Erythroblast (primary cell): ENCODE data around the gene AEBP1.

Experiments used
- DNase-seq, 2 experiments: peaks; one replicate each; lab custom pipeline; 2025; lab: John Stamatoyannopoulos, UW
- GATA1 ChIP-seq: IDR thresholded peaks from 2 replicates; pipeline ENCODE4 v1.6.1; 2011; ENCODE audit warnings: low read depth, mild to moderate bottlenecking, control low read depth, low read length, moderate library complexity
- POLR2A ChIP-seq: IDR thresholded peaks from 2 replicates; pipeline ENCODE4 v1.6.1; 2011; ENCODE audit warnings: mild to moderate bottlenecking, low read length

The AEBP1 gene

GRCh38 chr7:44155191-44156185 is 51.3 kb downstream of the AEBP1 start:
- DNase-seq, result no peak
- TF ChIP-seq POLR2A (no peak), GATA1 (no peak)

- DNase-seq, result no peak
- no peak for TF ChIP-seq GATA1
- TF ChIP-seq POLR2A, result no peak
Measured at GRCh38 chr7:44156453-44157010, 52.4 kb downstream of the AEBP1 start.

GRCh38 chr7:44157116-44158080 is 53.3 kb downstream of the AEBP1 start:
- no peak for DNase-seq
- TF ChIP-seq POLR2A (no peak), GATA1 (no peak)

GRCh38 chr7:44158096-44158872 is 54.1 kb downstream of the AEBP1 start:
- no peak for TF ChIP-seq POLR2A
- no peak for TF ChIP-seq GATA1

GRCh38 chr7:44158873-44159631 is 54.9 kb downstream of the AEBP1 start:
- DNase-seq, result no peak
- no peak for TF ChIP-seq POLR2A

More at GRCh38 chr7:44158096-44158872, 54.1 kb downstream of the AEBP1 start:
- DNase-seq, result no peak

- DNase-seq, result no peak
- no peak for TF ChIP-seq GATA1
- TF ChIP-seq POLR2A, result no peak
Measured at GRCh38 chr7:44159824-44160630, 55.9 kb downstream of the AEBP1 start.

- TF ChIP-seq POLR2A, result no peak
- no peak for TF ChIP-seq GATA1
Measured at GRCh38 chr7:44161371-44161770, 57.2 kb downstream of the AEBP1 start.

GRCh38 chr7:44162179-44162578 is 58.0 kb downstream of the AEBP1 start:
- TF ChIP-seq GATA1, result no peak
- no peak for TF ChIP-seq POLR2A
- DNase-seq, result no peak

More at GRCh38 chr7:44161371-44161770, 57.2 kb downstream of the AEBP1 start:
- DNase-seq, result no peak

GRCh38 chr7:44162785-44163395 is 58.7 kb downstream of the AEBP1 start:
- no peak for DNase-seq
- TF ChIP-seq GATA1, result no peak
- TF ChIP-seq POLR2A, result no peak

GRCh38 chr7:44163591-44163990 is 59.4 kb downstream of the AEBP1 start:
- TF ChIP-seq GATA1, result no peak
- TF ChIP-seq POLR2A, result no peak
- no peak for DNase-seq
